Ishikawa (cell line): ENCODE results near the gene HNRNPA2B1.

Experiments used
- CEBPB ChIP-seq: IDR thresholded peaks from 2 replicates; pipeline ENCODE4 v1.6.1; 2012
- CREB1 ChIP-seq: IDR thresholded peaks from 2 replicates; pipeline ENCODE4 v1.6.1; 2012; ENCODE audit warnings: low read depth
- EGR1 ChIP-seq: IDR thresholded peaks from 2 replicates; pipeline ENCODE4 v1.6.1; 2012
- EP300 ChIP-seq: IDR thresholded peaks from 2 replicates; pipeline ENCODE4 v1.6.1; 2012; ENCODE audit warnings: borderline replicate concordance
- MAX ChIP-seq: IDR thresholded peaks from 2 replicates; pipeline ENCODE4 v1.6.1; 2012
- NFIC ChIP-seq: IDR thresholded peaks from 2 replicates; pipeline ENCODE4 v1.6.1; 2012
- REST ChIP-seq: IDR thresholded peaks from 2 replicates; pipeline ENCODE4 v1.6.1; 2012; ENCODE audit warnings: low read depth, mild to moderate bottlenecking
- TAF1 ChIP-seq: IDR thresholded peaks from 2 replicates; pipeline ENCODE4 v1.6.1; 2012; ENCODE audit warnings: low read depth, mild to moderate bottlenecking
- TCF12 ChIP-seq: IDR thresholded peaks from 2 replicates; pipeline ENCODE4 v1.6.1; 2012; ENCODE audit warnings: low read depth
- TEAD4 ChIP-seq: IDR thresholded peaks from 2 replicates; pipeline ENCODE4 v1.6.1; 2012
- USF1 ChIP-seq: IDR thresholded peaks from 2 replicates; pipeline ENCODE4 v1.6.1; 2012
- YY1 ChIP-seq: IDR thresholded peaks from 2 replicates; pipeline ENCODE4 v1.6.1; 2012; ENCODE audit warnings: low read depth
- ZBTB7A ChIP-seq: IDR thresholded peaks from 2 replicates; pipeline ENCODE4 v1.6.1; 2012; ENCODE audit warnings: low read depth

GRCh38 chr7:26181474-26182227 is 18.9 kb downstream of the HNRNPA2B1 start:
- TF ChIP-seq EP300 = no peak
- no peak for TF ChIP-seq CEBPB
- no peak for TF ChIP-seq MAX
- TF ChIP-seq REST = no peak
- TF ChIP-seq CREB1 = no peak
- TF ChIP-seq TCF12 = no peak
- no peak for TF ChIP-seq USF1
- no peak for TF ChIP-seq NFIC
- no peak for TF ChIP-seq EGR1
- TF ChIP-seq TAF1 = no peak
- TF ChIP-seq ZBTB7A = no peak
- no peak for TF ChIP-seq YY1
- no peak for TF ChIP-seq TEAD4
